K562 (cell line): ENCODE measurements around the gene SRPRA. TPM values are rescaled to one million over a fixed set of nuclear protein-coding genes. Genes with fewer than 3 reads are reported as not detected.

ENCODE experiments used
- ATAC-seq: fragments of 200-7000 bp; cut with Tn5 transposase; 3 replicates; pipeline ENCODE4 v1.9.1; 2020; ENCODE audit warnings: moderate library complexity
- BruUV-seq: library from RNA; stranded (reverse); fragments of 400-500 nt; replicated peaks from 2 replicates; lab custom pipeline; 2021; lab: Mats Ljungman, UMichigan
- CTCF ChIA-PET: fragments of 300-600 bp; formaldehyde crosslinking; extraction: SDS; loops from one replicate; lab custom pipeline; 2021; ENCODE audit warnings: low intra/inter-chr PET ratio; lab: Yijun Ruan, JAX
- POLR2A ChIA-PET: fragments of 300-600, 350-650 bp; sonication (Branson Sonifier 250); formaldehyde crosslinking; extraction: SDS; loops from one replicate; lab custom pipeline; 2021; ENCODE audit warnings: antibody characterized with exemption, inconsistent platforms; lab: Yijun Ruan, JAX
- DNase-seq, 4 experiments: peaks; one replicate each; pipeline versions ENCODE4 v3.0.0 to v3.0.0-alpha.2; 2011 to 2018; ENCODE audit warnings: low spot score in 3 of 4, mixed read lengths in 3 of 4; ENCODE audit errors: extremely low read depth in 1 of 4
- FAIRE-seq: peaks from 2 replicates; lab custom pipeline; 2011; peaks lifted over from hg19 to GRCh38; lab: Jason Lieb, UNC
- H2AFZ ChIP-seq: 2 replicates; pipeline ENCODE4 v1.6.0; 2011; ENCODE audit warnings: low read depth, low read length, control low read depth, inconsistent platforms
- H3K27ac ChIP-seq: fragments of 200-600 bp; 3 replicates; pipeline ENCODE4 v1.8.0; 2011; ENCODE audit warnings: low read depth, mild to moderate bottlenecking, control low read depth, inconsistent platforms, low read length, moderate library complexity, mixed read lengths; ENCODE audit errors: extremely low read depth
- H3K27me3 ChIP-seq, 2 experiments: fragments of 300-600 bp in 1 of 2; 2 replicates in 1 of 2; 3 replicates in 1 of 2; pipeline versions ENCODE4 v1.6.0 to v1.8.0; 2011; ENCODE audit warnings: inconsistent platforms in 2 of 2, low read length in 2 of 2, mild to moderate bottlenecking in 1 of 2, mixed read lengths in 1 of 2, moderate library complexity in 1 of 2; ENCODE audit not compliant: control insufficient read depth in 2 of 2, insufficient read depth in 2 of 2
- H3K36me3 ChIP-seq: fragments of 300-600 bp; 3 replicates; pipeline ENCODE4 v1.8.0; 2011; ENCODE audit warnings: mild to moderate bottlenecking, low read length, inconsistent platforms; ENCODE audit not compliant: control insufficient read depth, insufficient read depth
- H3K4me1 ChIP-seq, 2 experiments: fragments of 200-600 bp in 1 of 2; replicated peaks in 1 of 2; 2 replicates in 1 of 2; 3 replicates in 1 of 2; pipeline versions ENCODE4 v1.5.1 to v1.8.0; 2011; ENCODE audit warnings: inconsistent platforms in 2 of 2, low read length in 2 of 2, mild to moderate bottlenecking in 1 of 2, mixed read lengths in 1 of 2, moderate library complexity in 1 of 2; ENCODE audit not compliant: control insufficient read depth in 2 of 2, insufficient read depth in 2 of 2
- H3K4me2 ChIP-seq: 2 replicates; pipeline ENCODE4 v1.6.1; 2011; ENCODE audit warnings: low read length, control low read depth, inconsistent platforms, mixed read lengths; ENCODE audit not compliant: insufficient read depth
- H3K4me3 ChIP-seq: fragments of 200-600 bp; sonication (generic), shearing (Covaris generic); 2 replicates; pipeline ENCODE4 v1.5.1; 2016; ENCODE audit warnings: control low read depth, inconsistent platforms
- H3K79me2 ChIP-seq: fragments of 200-600 bp; 3 replicates; pipeline ENCODE4 v1.8.0; 2011; ENCODE audit warnings: low read length, inconsistent platforms; ENCODE audit not compliant: control insufficient read depth, insufficient read depth
- H3K9ac ChIP-seq, 2 experiments: 2 replicates each; pipeline versions ENCODE4 v1.6.0 to v1.6.1; 2011; ENCODE audit warnings: low read depth in 2 of 2, low read length in 2 of 2, control low read depth in 1 of 2, inconsistent platforms in 1 of 2, mild to moderate bottlenecking in 1 of 2, mixed read lengths in 1 of 2; ENCODE audit not compliant: insufficient read depth in 1 of 2
- H3K9me1 ChIP-seq: one replicate; pipeline ENCODE4 v1.6.0; 2011; ENCODE audit warnings: inconsistent platforms, mild to moderate bottlenecking, low read length, moderate library complexity; ENCODE audit not compliant: control insufficient read depth, insufficient read depth
- H3K9me3 ChIP-seq: replicated peaks from 2 replicates; pipeline ENCODE4 v1.5.1; 2011; ENCODE audit warnings: low read depth, low read length, inconsistent platforms; ENCODE audit not compliant: control insufficient read depth, insufficient read depth
- H4K20me1 ChIP-seq: replicated peaks from 2 replicates; pipeline ENCODE4 v1.6.1; 2011; ENCODE audit warnings: low read length, inconsistent platforms, mixed read lengths; ENCODE audit not compliant: control insufficient read depth, insufficient read depth
- DMBX1 ChIP-seq: fragments of 250-450 bp; sonication (Bioruptor Pico); IDR thresholded peaks from 2 replicates; pipeline ENCODE4 v1.8.0; 2022; ENCODE audit warnings: inconsistent platforms, mild to moderate bottlenecking, moderate library complexity, borderline replicate concordance
- ETV5 ChIP-seq: sonication (generic); formaldehyde crosslinking; IDR thresholded peaks from 2 replicates; pipeline ENCODE4 v1.4.0; 2020; ENCODE audit warnings: low read depth, mild to moderate bottlenecking, missing genetic modification reagents
- GABPA ChIP-seq: fragments of 200-800 bp; sonication (Bioruptor generic); conservative IDR thresholded peaks from 2 replicates; pipeline ENCODE4 v1.6.1; 2016; ENCODE audit warnings: low read depth, missing genetic modification characterization, missing compliant biosample characterization
- HDAC3 ChIP-seq: fragments of 450-650 bp; IDR thresholded peaks from 2 replicates; pipeline ENCODE4 v1.6.1; 2018; ENCODE audit warnings: borderline replicate concordance, mild to moderate bottlenecking, moderate library complexity; ENCODE audit not compliant: partially characterized antibody
- KLF1 ChIP-seq: fragments of 450-650 bp; IDR thresholded peaks from 2 replicates; pipeline ENCODE4 v1.6.1; 2016; ENCODE audit warnings: missing genetic modification characterization, missing compliant biosample characterization
- POLR3G ChIP-seq: IDR thresholded peaks from 2 replicates; pipeline ENCODE4 v1.6.1; 2011; ENCODE audit not compliant: insufficient read length, insufficient replicate concordance; ENCODE audit errors: extremely low read depth
- TARDBP ChIP-seq: fragments of 450-650 bp; IDR thresholded peaks from 2 replicates; pipeline ENCODE4 v1.6.1; 2016
- ZFX ChIP-seq: sonication (generic); formaldehyde crosslinking; IDR thresholded peaks from 2 replicates; pipeline ENCODE4 v1.8.0; 2022; ENCODE audit warnings: mild to moderate bottlenecking, missing genetic modification reagents, moderate library complexity
- ZNF224 ChIP-seq: sonication (generic); formaldehyde crosslinking; IDR thresholded peaks from 2 replicates; pipeline ENCODE4 v1.8.0; 2022; ENCODE audit warnings: mild to moderate bottlenecking, missing genetic modification reagents
- WGBS: fragments of 100-300 bp; shearing (Covaris generic); methylation state at CpG from one replicate; pipeline ENCODE4 v1.1.6; 2016; ENCODE audit warnings: low coverage, mixed read lengths; ENCODE audit not compliant: insufficient coverage; ENCODE audit errors: missing lambda C conversion rate; 5-methylcytosine and 5-hydroxymethylcytosine counted together
- in situ Hi-C: fragments of 300-500 bp; cut with MboI; formaldehyde crosslinking; loops from 4 replicates; pipeline ENCODE4 v1.15.0; 2018; ENCODE audit warnings: inconsistent platforms, mixed read lengths
- intact Hi-C: fragments of 100-400 bp; cut with micrococcal nuclease; formaldehyde crosslinking; loops from 2 replicates; pipeline ENCODE4 v1.14.2; 2022
- polyA plus RNA-seq, 8 experiments: library from polyadenylated mRNA; depleted of rRNA in 4 of 8; stranded (reverse) in 5 of 8; unstranded in 3 of 8; fragments of >200 nt; fragmentation: Nextera tagmentation in 2 of 8; fragmentation: Illumina TruSeq in 1 of 8; extraction: Ambion mirVana in 2 of 8; extraction: Trizol in 1 of 8; gene quantifications; 2 replicates each; pipeline versions ENCODE4 v1.2.1 to v1.2.3, GENCODE V29; 2011 to 2014; ENCODE audit warnings: inconsistent platforms in 1 of 8, missing spikeins in 1 of 8
- total RNA-seq, 7 experiments: library from RNA; depleted of rRNA in 6 of 7; stranded (reverse); fragments of >200 nt in 6 of 7; fragmentation: Illumina TruSeq in 2 of 7; extraction: Trizol in 2 of 7; gene quantifications; 2 replicates each; pipeline versions ENCODE4 v1.2.1 to v1.2.3, GENCODE V29; 2011 to 2021; ENCODE audit warnings: low replicate concordance in 1 of 7

SRPRA gene
- total and polyA plus RNA-seq, 9 of the 15 experiments (the other 6 are each of a cell fraction or from before 2014, with no cell fraction given): 33.5 to 124 (median 80.0) TPM

DNA sequence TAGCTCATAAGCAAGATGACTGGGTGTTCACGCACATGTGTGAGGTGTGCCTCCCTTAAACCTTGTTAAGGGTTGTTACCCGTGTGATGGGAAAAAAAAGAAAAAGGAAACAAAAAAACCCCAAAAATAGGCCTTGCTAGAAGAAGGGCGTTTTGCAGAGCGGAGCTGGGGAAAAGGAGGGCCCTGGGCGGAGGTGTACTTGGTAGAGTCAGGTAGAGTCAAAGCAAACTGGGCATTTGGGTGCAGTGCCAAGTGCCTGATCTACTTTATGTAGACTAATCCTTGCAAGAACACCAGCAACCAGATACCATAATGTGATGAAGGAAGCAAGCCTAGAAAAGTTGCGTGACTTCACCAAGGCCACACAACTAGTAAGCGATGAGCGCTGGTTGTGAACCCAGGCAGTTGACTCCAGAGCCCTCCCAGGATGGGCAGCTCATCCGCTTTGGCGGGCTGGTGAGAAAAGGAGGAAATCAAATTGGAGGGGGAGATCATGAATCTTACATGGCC is 13.0 kb upstream of the SRPRA start:
- POLR2A ChIA-PET: interaction anchor here (0.6 to 2.5 kb wide), 4 partner anchors 9 to 14 kb away, joined by 3 to 14 read pairs (median 5); partner anchors contain the start of genes FOXRED1 and SRPRA
- H2AFZ ChIP-seq: no peak overlapping the region
- BruUV-seq: no TSS peak
- H3K9ac ChIP-seq: no peak overlapping the region
- no peaks in the 10 kb centered on the region for H3K9me3 ChIP-seq
- WGBS: 88% methylated on average over 10 of the region's 10 CpGs
- CTCF ChIA-PET: no interaction called here
- no peak for ATAC-seq
- in situ Hi-C loops (no loop called here), intact Hi-C loops (no loop called here)
- no peak overlapping the region for H3K4me3 ChIP-seq
- H4K20me1 ChIP-seq: no peaks in the 10 kb centered on the region; the same call in 1 of the 2 replicates
- no peak overlapping the region for H3K27ac ChIP-seq
- H3K27me3 ChIP-seq: no peaks in the 10 kb centered on the region
- no peaks in the 10 kb centered on the region for H3K79me2 ChIP-seq
- H3K4me2 ChIP-seq: 0 out of 2 replicates have a peak overlapping the region, but pooled peaks have one; percentile 90
- no peak for DNase-seq
- H3K9me1 ChIP-seq: no peaks in the 10 kb centered on the region
- TF ChIP-seq KLF1 (tag) (no peak), ZNF224 (CRISPR knock-in tag) (no peak), ZFX (CRISPR knock-in tag) (no peak), GABPA (tag) (no peak), HDAC3 (no peak), TARDBP (no peak), ETV5 (CRISPR knock-in tag) (no peak), POLR3G (no peak), DMBX1 (CRISPR knock-in tag) (no peak)
- no peak for FAIRE-seq
- peaks cover 19 to 26% of the 10 kb centered on the region in 2 experiments; a peak in 4 of 5 replicates for H3K4me1 ChIP-seq
- peaks cover 15% of the 10 kb centered on the region; the same call in 2 of the 3 replicates for H3K36me3 ChIP-seq
